Stimulated activated CD4-positive, alpha-beta T cell treated with anti-CD3 and anti-CD28 coated beads, TNF-alpha, amount 100 ng/mL, for 1 hour (primary cell): ENCODE data around the gene PNKD.

Experiments
- DNase-seq, 3 donors: peaks; one replicate each; pipeline ENCODE4 v3.0.0-alpha.2; 2020; ENCODE audit warnings: low read depth in 3 of 3, low spot score in 1 of 3

The PNKD gene

GRCh38 chr2:218269900-218270720 is at the start of gene PNKD, which contains the start of gene AAMP:
Gene PNKD (plus strand): TSS chr2:218270519. CDS start chr2:218270536, 17 bp downstream.
Gene AAMP (minus strand): TSS chr2:218270137. CDS start chr2:218270086, 51 bp downstream.
- peak; percentile 99 to 100 (median 100) for DNase-seq

- no peak for DNase-seq
Measured at GRCh38 chr2:218221000-218221399, 49.3 kb upstream of the PNKD start.

GRCh38 chr2:218223046-218223445 is 47.3 kb upstream of the PNKD start:
- no peak for DNase-seq

- no peak for DNase-seq
Measured at GRCh38 chr2:218224186-218224585, 46.1 kb upstream of the PNKD start.

- DNase-seq, result no peak
Measured at GRCh38 chr2:218226903-218227302, 43.4 kb upstream of the PNKD start.

- DNase-seq, result no peak
Measured at GRCh38 chr2:218228366-218229090, 41.8 kb upstream of the PNKD start.

GRCh38 chr2:218229239-218229638 is 41.1 kb upstream of the PNKD start:
- DNase-seq, result peak in 1 of 3 donors; percentile 18

GRCh38 chr2:218229851-218230250 is 40.5 kb upstream of the PNKD start:
- DNase-seq, result no peak

- DNase-seq, result no peak
Measured at GRCh38 chr2:218230882-218231281, 39.4 kb upstream of the PNKD start.

- DNase-seq, result no peak
Measured at GRCh38 chr2:218233543-218233942, 36.8 kb upstream of the PNKD start.

- no peak for DNase-seq
Measured at GRCh38 chr2:218234521-218234920, 35.8 kb upstream of the PNKD start.

GRCh38 chr2:218235017-218235416 is 35.3 kb upstream of the PNKD start:
- DNase-seq, result no peak

GRCh38 chr2:218236829-218237228 is 33.5 kb upstream of the PNKD start:
- no peak for DNase-seq

GRCh38 chr2:218238887-218239286 is 31.4 kb upstream of the PNKD start:
- DNase-seq, result no peak

GRCh38 chr2:218244204-218244603 is 26.1 kb upstream of the PNKD start:
- no peak for DNase-seq

- no peak for DNase-seq
Measured at GRCh38 chr2:218244665-218245064, 25.7 kb upstream of the PNKD start.

- no peak for DNase-seq
Measured at GRCh38 chr2:218245214-218245613, 25.1 kb upstream of the PNKD start.

- DNase-seq, result no peak
Measured at GRCh38 chr2:218249691-218250090, 20.6 kb upstream of the PNKD start.

GRCh38 chr2:218252509-218253231 is 17.6 kb upstream of the PNKD start:
- no peak for DNase-seq

GRCh38 chr2:218253232-218253625 is 17.1 kb upstream of the PNKD start:
- no peak for DNase-seq

- DNase-seq, result no peak
Measured at GRCh38 chr2:218255446-218255845, 14.9 kb upstream of the PNKD start.
